Transverse colon (tissue), 4 donors: ENCODE data around the gene STX10. TPM values are rescaled to one million over a fixed set of nuclear protein-coding genes. Genes with fewer than 3 reads are reported as not detected.
"Not testable (repeated sequence)": the region's sequence is repeated elsewhere in the genome, so short reads cannot be mapped to it uniquely, and the experiment has no call there.

Source experiments
- DNase-seq: peaks from one replicate; pipeline ENCODE4 v3.0.0-alpha.2; 2019
- H3K27ac ChIP-seq, 4 donors: fragments of 200-600 bp; sonication (generic); 2 replicates each; pipeline ENCODE4 v1.5.1; 2016 to 2018; ENCODE audit warnings: inconsistent platforms in 4 of 4
- H3K27me3 ChIP-seq: fragments of 200-600 bp; sonication (generic); 2 replicates; pipeline ENCODE4 v1.5.1; 2017; ENCODE audit warnings: inconsistent platforms
- H3K36me3 ChIP-seq, 4 donors: fragments of 200-600 bp; sonication (generic); 2 replicates each; pipeline ENCODE4 v1.5.1; 2017 to 2019; ENCODE audit warnings: inconsistent platforms in 4 of 4
- H3K4me1 ChIP-seq, 4 donors: fragments of 200-600 bp; sonication (generic); 2 replicates each; pipeline ENCODE4 v1.5.1; 2017 to 2020; ENCODE audit warnings: inconsistent platforms in 4 of 4
- H3K4me3 ChIP-seq, 4 donors: fragments of 200-600 bp; sonication (generic); 1 replicate in 1 of 4; 2 replicates in 3 of 4; pipeline versions ENCODE4 v1.5.1 to v1.6.1; 2017 to 2019; ENCODE audit warnings: inconsistent platforms in 4 of 4
- H3K9me3 ChIP-seq, 2 donors: fragments of 200-600 bp; sonication (generic); 2 replicates each; pipeline ENCODE4 v1.5.1; 2017 to 2019; ENCODE audit warnings: inconsistent platforms in 2 of 2
- EP300 ChIP-seq: sonication (generic); formaldehyde crosslinking; IDR thresholded peaks from one replicate; pipeline ENCODE4 v1.6.1; 2017; ENCODE audit warnings: antibody characterized with exemption, low read depth
- POLR2A ChIP-seq: fragments of 450-650 bp; IDR thresholded peaks from one replicate; pipeline ENCODE4 v1.6.1; 2016; ENCODE audit warnings: antibody characterized with exemption, mild to moderate bottlenecking, moderate library complexity
- POLR2AphosphoS5 ChIP-seq, 3 donors: sonication (generic); formaldehyde crosslinking; IDR thresholded peaks; one replicate each; pipeline ENCODE4 v1.6.1; 2016; ENCODE audit warnings: antibody characterized with exemption in 3 of 3
- WGBS, 2 donors: methylation state at CpG; one replicate each; pipeline ENCODE4 v1.1.5; 2018; ENCODE audit warnings: low coverage in 1 of 2; 5-methylcytosine and 5-hydroxymethylcytosine counted together
- in situ Hi-C, 4 donors: fragments of 200-750 bp; cut with MboI; loops; one replicate each; pipeline versions ENCODE4 v1.15.0 to v1.15.1; 2017; ENCODE audit warnings: low sequenced_read_pairs in 3 of 4, low pct_ligation_motif_present in 1 of 4, low pct_unique_long_range_greater_than_20kb in 1 of 4
- intact Hi-C: fragments of 100-400 bp; cut with DNase I; formaldehyde crosslinking; loops from one replicate; pipeline ENCODE4 v1.15.1; 2023; ENCODE audit warnings: low total_unique reads
- total RNA-seq, 4 donors: library from RNA; depleted of rRNA; stranded (reverse); fragments of >200 nt; gene quantifications; one replicate each; pipeline ENCODE4 v1.1.0, GENCODE V29; 2016
- TF ChIP-seq, protein P1 (sequence below), 5 experiments: fragments of 200-600 bp in 3 of 5; fragments of 450-650 bp in 2 of 5; sonication (generic) in 3 of 5; IDR thresholded peaks; 1 replicate in 2 of 5; 2 replicates in 3 of 5; pipeline ENCODE4 v1.5.1; 2016 to 2017; ENCODE audit warnings: antibody characterized with exemption in 5 of 5, inconsistent platforms in 3 of 5, mild to moderate bottlenecking in 2 of 5, moderate library complexity in 1 of 5

STX10 gene
- total RNA-seq, 4 donors from 2014 or later, result 69.7 to 164 (median 84.2) TPM

DNA sequence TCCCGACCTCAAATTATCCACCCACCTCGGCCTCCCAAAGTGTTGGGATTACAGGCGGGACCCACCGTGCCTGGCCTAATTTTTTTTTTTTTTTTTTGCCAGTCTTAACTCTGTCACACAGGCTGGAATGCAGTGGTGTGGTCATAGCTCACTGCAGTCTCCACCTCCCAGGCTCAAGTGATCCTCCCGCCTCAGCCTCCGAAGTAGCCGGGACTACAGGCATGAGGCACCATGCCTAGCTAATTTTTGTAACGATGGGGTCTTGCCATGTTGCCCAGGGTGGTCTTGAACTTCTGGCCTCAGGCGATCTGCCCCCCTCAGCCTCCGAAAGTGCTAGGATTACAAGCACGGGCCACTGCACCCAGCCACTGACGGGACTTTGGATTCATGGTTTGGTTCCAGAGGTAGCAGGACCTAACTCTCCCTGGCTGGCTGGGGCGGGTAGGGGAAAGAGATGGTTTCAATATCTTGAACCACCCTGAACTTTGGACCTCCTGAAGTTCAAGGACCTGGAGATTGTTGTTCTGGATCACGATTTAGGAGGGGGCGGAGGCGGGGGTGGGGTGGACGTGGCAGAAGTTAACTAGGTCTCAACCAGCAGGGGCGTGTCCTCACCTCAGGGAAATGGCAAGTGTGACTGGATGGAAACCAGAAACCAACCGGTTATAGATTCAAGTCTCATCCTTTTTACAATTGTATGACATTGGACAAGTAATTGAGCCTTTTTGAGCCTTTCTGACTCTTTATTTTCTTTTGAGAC is 40.8 kb upstream of the STX10 start:
- WGBS, 2 donors, result 70 to 100% methylated on average over 5 to 15 of the region's 19 CpGs
- Histone ChIP-seq H3K4me1 (peaks cover 0 to 43% (median 21%) of the 10 kb centered on the region in 4 donors), H3K27ac (peak overlapping the region; percentile 45 to 78 (median 66)), H3K4me3 (no peak overlapping the region), H3K9me3 (no peaks in the 10 kb centered on the region), H3K36me3 (no peaks in the 10 kb centered on the region), H3K27me3 (no peaks in the 10 kb centered on the region)
- intact Hi-C loops, result no loop called here
- TF ChIP-seq POLR2AphosphoS5 (IDR thresholded peaks at IDR 0.05) (peak in 2 of 3 donors; percentile 34 to 47), POLR2A (peak; percentile 39), EP300 (no peak)
- TF ChIP-seq, protein P1, sequence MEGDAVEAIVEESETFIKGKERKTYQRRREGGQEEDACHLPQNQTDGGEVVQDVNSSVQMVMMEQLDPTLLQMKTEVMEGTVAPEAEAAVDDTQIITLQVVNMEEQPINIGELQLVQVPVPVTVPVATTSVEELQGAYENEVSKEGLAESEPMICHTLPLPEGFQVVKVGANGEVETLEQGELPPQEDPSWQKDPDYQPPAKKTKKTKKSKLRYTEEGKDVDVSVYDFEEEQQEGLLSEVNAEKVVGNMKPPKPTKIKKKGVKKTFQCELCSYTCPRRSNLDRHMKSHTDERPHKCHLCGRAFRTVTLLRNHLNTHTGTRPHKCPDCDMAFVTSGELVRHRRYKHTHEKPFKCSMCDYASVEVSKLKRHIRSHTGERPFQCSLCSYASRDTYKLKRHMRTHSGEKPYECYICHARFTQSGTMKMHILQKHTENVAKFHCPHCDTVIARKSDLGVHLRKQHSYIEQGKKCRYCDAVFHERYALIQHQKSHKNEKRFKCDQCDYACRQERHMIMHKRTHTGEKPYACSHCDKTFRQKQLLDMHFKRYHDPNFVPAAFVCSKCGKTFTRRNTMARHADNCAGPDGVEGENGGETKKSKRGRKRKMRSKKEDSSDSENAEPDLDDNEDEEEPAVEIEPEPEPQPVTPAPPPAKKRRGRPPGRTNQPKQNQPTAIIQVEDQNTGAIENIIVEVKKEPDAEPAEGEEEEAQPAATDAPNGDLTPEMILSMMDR (IDR thresholded peaks at IDR 0.05), result peak in 1 of 5 experiments; percentile 18
- in situ Hi-C loops, result loop anchor here in 1 of 4 donors (10.0 kb wide), 1 partner anchor 64 kb away; no protein-coding TSS in a partner anchor
- DNase-seq, result peak; percentile 82

DNA sequence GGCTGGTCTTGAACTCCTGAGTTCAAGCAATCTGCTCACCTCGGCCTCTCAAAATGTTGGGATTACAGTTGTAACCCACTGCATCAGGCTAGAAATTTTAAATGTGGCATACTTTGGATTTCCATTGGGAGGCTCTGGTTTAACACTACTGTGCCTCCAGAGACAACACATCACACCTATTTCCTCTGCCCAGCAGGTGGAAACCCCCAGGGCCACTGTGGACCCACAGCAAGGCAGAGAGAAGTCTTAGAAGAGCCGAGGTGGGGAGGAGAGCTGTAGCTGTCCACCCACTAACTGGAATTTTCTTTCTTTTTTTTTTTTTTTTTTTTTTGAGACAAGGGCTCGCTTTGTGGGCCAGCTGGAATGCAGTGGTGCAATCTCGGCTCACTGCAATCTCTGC is 39.4 kb upstream of the STX10 start:
- TF ChIP-seq EP300, result no peak
- TF ChIP-seq, protein P1 (IDR thresholded peaks at IDR 0.05), result no peak
- intact Hi-C loops, result no loop called here
- no peaks in the 10 kb centered on the region for H3K36me3 ChIP-seq
- DNase-seq, result no peak
- H3K4me1 ChIP-seq, result peaks cover 0 to 30% (median 14%) of the 10 kb centered on the region in 4 donors
- no peaks in the 10 kb centered on the region for H3K27me3 ChIP-seq
- H3K4me3 ChIP-seq, result no peak overlapping the region
- in situ Hi-C loops, result no loop called here
- no peaks in the 10 kb centered on the region for H3K9me3 ChIP-seq
- no peak overlapping the region for H3K27ac ChIP-seq
- 76 to 85% methylated on average over 3 to 4 of the region's 4 CpGs for WGBS, 2 donors

DNA sequence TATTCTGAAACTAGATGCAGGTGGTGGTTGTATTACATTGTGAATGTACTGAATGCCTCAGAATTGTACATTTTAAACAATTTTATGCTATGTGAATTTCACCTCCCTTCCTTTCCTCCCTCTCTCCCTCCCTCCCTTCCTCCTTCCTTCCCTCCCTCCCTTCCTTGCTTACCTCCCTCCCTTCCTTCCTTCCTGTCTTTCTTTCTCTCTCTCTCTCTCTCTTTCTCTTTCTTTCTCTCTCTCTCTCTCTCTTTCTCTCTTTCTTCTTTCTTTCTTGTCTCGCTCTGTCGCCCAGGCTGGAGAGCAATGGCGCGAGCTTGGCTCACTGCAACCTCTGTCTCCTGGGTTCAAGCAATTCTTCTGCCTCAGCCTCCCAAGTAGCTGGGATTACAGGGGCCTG is 37.2 kb upstream of the STX10 start:
- no peaks in the 10 kb centered on the region for H3K36me3 ChIP-seq
- H3K4me3 ChIP-seq, result no peak overlapping the region
- intact Hi-C loops (no loop called here), in situ Hi-C loops (no loop called here)
- no peak overlapping the region for H3K27ac ChIP-seq
- TF ChIP-seq POLR2AphosphoS5 (IDR thresholded peaks at IDR 0.05), result no peak
- TF ChIP-seq POLR2A, result no peak
- TF ChIP-seq, protein P1 (IDR thresholded peaks at IDR 0.05), result no peak
- peaks cover 0 to 18% (median 7%) of the 10 kb centered on the region in 4 donors for H3K4me1 ChIP-seq
- 92 to 100% methylated on average over 1 to 4 of the region's 4 CpGs for WGBS, 2 donors
- no peaks in the 10 kb centered on the region for H3K9me3 ChIP-seq
- DNase-seq, result no peak
- no peaks in the 10 kb centered on the region for H3K27me3 ChIP-seq

DNA sequence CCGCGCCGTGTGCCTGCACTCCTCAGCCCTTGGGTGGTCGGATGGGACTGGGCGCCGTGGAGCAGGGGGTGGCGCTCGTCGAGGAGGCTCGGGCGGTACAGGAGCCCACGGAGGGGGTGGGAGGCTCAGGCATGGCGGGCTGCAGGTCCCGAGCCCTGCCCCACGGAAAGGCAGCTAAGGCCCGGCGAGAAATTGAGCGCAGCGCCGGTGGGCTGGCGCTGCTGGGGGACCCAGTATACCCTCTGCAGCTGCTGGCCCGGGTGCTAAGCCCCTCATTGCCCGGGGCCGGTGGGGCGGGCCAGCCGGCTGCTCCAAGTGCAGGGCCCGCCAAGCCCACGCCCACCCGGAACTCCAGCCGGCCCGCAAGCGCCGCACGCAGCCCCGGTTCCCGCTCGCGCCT is 36.5 kb upstream of the STX10 start:
- H3K9me3 ChIP-seq, DNase-seq, H3K36me3 ChIP-seq, H3K4me3 ChIP-seq, in situ Hi-C loops, intact Hi-C loops, H3K27ac ChIP-seq, H3K27me3 ChIP-seq: not testable (repeated sequence)
- peaks cover 5 to 19% (median 10%) of the 10 kb centered on the region in 4 donors for H3K4me1 ChIP-seq
- 97% methylated on average over 21 of the region's 38 CpGs; no CpG with 5 or more reads in 1 of the 2 donors for WGBS, 2 donors

DNA sequence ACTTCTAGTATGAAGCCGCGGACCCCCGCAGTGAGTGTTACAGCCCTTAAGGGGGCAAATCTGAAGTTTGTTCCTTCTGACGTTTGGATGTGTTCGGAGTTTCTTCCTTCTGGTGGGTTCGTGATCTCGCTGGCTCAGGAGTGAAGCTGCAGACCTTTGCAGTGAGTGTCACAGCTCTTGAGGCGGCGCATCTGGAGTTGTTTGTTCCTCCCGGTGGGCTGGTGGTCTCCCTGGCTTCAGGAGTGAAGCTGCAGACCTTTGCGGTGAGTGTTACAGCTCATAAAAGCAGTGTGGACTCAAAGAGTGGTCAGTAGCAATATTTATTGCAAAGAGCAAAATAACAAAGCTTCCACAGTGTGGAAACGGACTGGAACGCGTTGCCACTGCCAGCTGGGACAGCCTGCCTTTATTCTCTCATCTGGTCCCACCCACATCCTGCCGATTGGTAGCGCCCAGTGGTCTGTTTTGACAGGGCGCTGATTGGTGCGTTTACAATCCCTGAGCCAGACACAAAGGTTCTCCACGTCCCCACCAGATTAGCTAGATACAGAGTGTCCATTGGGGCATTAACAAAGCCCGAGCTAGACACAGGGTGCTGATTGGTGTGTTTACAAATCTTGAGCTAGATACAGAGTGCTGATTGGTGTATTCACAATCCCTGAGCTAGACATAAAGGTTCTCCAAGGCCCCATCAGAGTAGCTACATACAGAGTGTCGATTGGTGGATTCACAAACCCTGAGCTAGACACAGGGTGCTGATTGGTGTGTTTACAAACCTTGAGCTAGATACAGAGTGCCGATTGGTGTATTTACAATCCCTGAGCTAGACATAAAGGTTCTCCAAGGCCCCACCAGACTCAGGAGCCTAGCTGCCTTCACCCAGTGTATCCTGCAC is 35.8 kb upstream of the STX10 start:
- H3K27ac ChIP-seq, intact Hi-C loops, H3K27me3 ChIP-seq, in situ Hi-C loops, H3K4me3 ChIP-seq, H3K36me3 ChIP-seq, DNase-seq, H3K9me3 ChIP-seq: not testable (repeated sequence)
- WGBS, 2 donors, result 84 to 100% methylated on average over 4 to 22 of the region's 22 CpGs
- H3K4me1 ChIP-seq, result peaks cover 6 to 19% (median 10%) of the 10 kb centered on the region in 4 donors

DNA sequence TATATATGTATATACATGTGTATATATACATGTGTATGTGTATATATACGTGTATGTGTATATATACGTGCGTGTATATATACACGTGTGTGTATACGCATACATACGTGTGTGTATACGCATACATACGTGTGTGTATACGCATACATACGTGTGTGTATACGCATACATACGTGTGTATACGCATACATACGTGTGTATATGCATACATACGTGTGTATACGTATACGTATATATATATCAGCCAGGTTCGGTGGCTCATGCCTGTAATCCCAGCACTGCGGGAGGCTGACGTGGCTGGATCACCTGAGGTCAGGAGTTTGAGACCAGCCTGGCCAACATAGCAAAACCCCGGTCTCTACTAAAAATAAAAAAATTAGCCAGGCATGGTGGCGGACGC is 34.8 kb upstream of the STX10 start:
- intact Hi-C loops, result not testable (repeated sequence)

More for the DNA sequence above, 34.8 kb upstream of the STX10 start:
- H3K27ac ChIP-seq, H3K36me3 ChIP-seq, H3K4me3 ChIP-seq, DNase-seq, H3K27me3 ChIP-seq, H3K9me3 ChIP-seq, in situ Hi-C loops: not testable (repeated sequence)
- WGBS, 2 donors, result 63 to 75% methylated on average over 6 to 21 of the region's 23 CpGs
- peaks cover 6 to 17% (median 10%) of the 10 kb centered on the region in 4 donors for H3K4me1 ChIP-seq
